OCI-LY3 (cell line): ENCODE data around the gene NCL.

ENCODE experiments used
- CTCF ChIP-seq: fragments of 200-600, 300-600 bp; sonication (generic); IDR thresholded peaks from 2 replicates; pipeline ENCODE4 v1.5.1; 2014; ENCODE audit warnings: antibody characterized with exemption, low read length, low read depth
- EZH2phosphoT487 ChIP-seq: fragments of 200-600 bp; shearing (Covaris generic); IDR thresholded peaks from 2 replicates; pipeline ENCODE4 v1.6.1; 2018; ENCODE audit warnings: antibody characterized with exemption, mixed run types, low read depth

GRCh38 chr2:231497651-231498050 is 33.4 kb upstream of the NCL start:
- TF ChIP-seq CTCF = no peak
- no peak for TF ChIP-seq EZH2phosphoT487
